Measurements from ENCODE around the gene HRCT1.

Gene HRCT1

GRCh38 chr9:35905912-35906679, at the start of gene HRCT1:
TSS of gene HRCT1 (plus strand) at chr9:35906202. CDS start at chr9:35906288, 86 bp downstream.
- Histone ChIP-seq H3K27me3 (ENCODE audit: low read length) (no peaks in the 10 kb centered on the region), H3K4me3 (ENCODE audit: insufficient read depth, low read length, poor library complexity, severe bottlenecking) (no peak within 1 kb of the TSS), H3K9me3 (ENCODE audit: insufficient read depth, low read length) (no peaks in the 10 kb centered on the region), H3F3A (ENCODE audit: insufficient read depth) (no peaks in the 10 kb centered on the region), H3K4me2 (ENCODE audit: low read depth, low read length, poor library complexity, severe bottlenecking) (no peak within 1 kb of the TSS), H3K36me3 (ENCODE audit: low read length) (no peaks in the 10 kb centered on the region), H4K20me1 (ENCODE audit: low read depth, low read length) (no peaks in the 10 kb centered on the region), H3K79me2 (ENCODE audit: insufficient read depth, low read length) (no peaks in the 10 kb centered on the region), H3K27ac (ENCODE audit: low read depth, low read length) (no peak within 1 kb of the TSS), H3K9me2 (replicated peaks; ENCODE audit: insufficient read depth, low read length) (no peaks in the 10 kb centered on the region), H3K9ac (ENCODE audit: low read length) (no peak within 1 kb of the TSS), H2AFZ (ENCODE audit: low read depth, low read length, severe bottlenecking) (no peak within 1 kb of the TSS)
- TF ChIP-seq EZH2phosphoT487 (conservative IDR thresholded peaks at IDR 0.05; ENCODE audit: low read length) (no peak), CTCF (IDR thresholded peaks at IDR 0.05; ENCODE audit: insufficient read depth, low read length, poor library complexity, severe bottlenecking) (no peak)

- H3K4me2 ChIP-seq (ENCODE audit: low read depth, low read length, poor library complexity, severe bottlenecking): no peak overlapping the region
- H3K79me2 ChIP-seq (ENCODE audit: insufficient read depth, low read length): no peaks in the 10 kb centered on the region
- no peaks in the 10 kb centered on the region for H4K20me1 ChIP-seq (ENCODE audit: low read depth, low read length)
- no peak overlapping the region for H2AFZ ChIP-seq (ENCODE audit: low read depth, low read length, severe bottlenecking)
- no peak for TF ChIP-seq EZH2phosphoT487 (conservative IDR thresholded peaks at IDR 0.05; ENCODE audit: low read length)
- TF ChIP-seq CTCF (IDR thresholded peaks at IDR 0.05; ENCODE audit: insufficient read depth, low read length, poor library complexity, severe bottlenecking): no peak
- H3K27me3 ChIP-seq (ENCODE audit: low read length): no peaks in the 10 kb centered on the region
- no peaks in the 10 kb centered on the region for H3K36me3 ChIP-seq (ENCODE audit: low read length)
- no peak overlapping the region for H3K9ac ChIP-seq (ENCODE audit: low read length)
- H3K9me2 ChIP-seq (replicated peaks; ENCODE audit: insufficient read depth, low read length): no peaks in the 10 kb centered on the region
- H3K9me3 ChIP-seq (ENCODE audit: insufficient read depth, low read length): no peaks in the 10 kb centered on the region
- H3K27ac ChIP-seq (ENCODE audit: low read depth, low read length): no peak overlapping the region
- H3K4me3 ChIP-seq (ENCODE audit: insufficient read depth, low read length, poor library complexity, severe bottlenecking): no peak overlapping the region
- H3F3A ChIP-seq (ENCODE audit: insufficient read depth): no peaks in the 10 kb centered on the region
These were observed 49.8 kb upstream of the HRCT1 start for GRCh38 chr9:35856206-35856605.

GRCh38 chr9:35856882-35857281, 49.1 kb upstream of the HRCT1 start:
- no peaks in the 10 kb centered on the region for H3K27me3 ChIP-seq (ENCODE audit: low read length)

More at GRCh38 chr9:35856882-35857281, 49.1 kb upstream of the HRCT1 start:
- Histone ChIP-seq H3F3A (ENCODE audit: insufficient read depth) (no peaks in the 10 kb centered on the region), H3K4me3 (ENCODE audit: insufficient read depth, low read length, poor library complexity, severe bottlenecking) (no peak overlapping the region), H3K79me2 (ENCODE audit: insufficient read depth, low read length) (no peaks in the 10 kb centered on the region), H3K9me3 (ENCODE audit: insufficient read depth, low read length) (no peaks in the 10 kb centered on the region), H4K20me1 (ENCODE audit: low read depth, low read length) (no peaks in the 10 kb centered on the region), H3K9me2 (replicated peaks; ENCODE audit: insufficient read depth, low read length) (no peaks in the 10 kb centered on the region), H3K27ac (ENCODE audit: low read depth, low read length) (no peak overlapping the region), H3K36me3 (ENCODE audit: low read length) (no peaks in the 10 kb centered on the region), H2AFZ (ENCODE audit: low read depth, low read length, severe bottlenecking) (no peak overlapping the region), H3K4me2 (ENCODE audit: low read depth, low read length, poor library complexity, severe bottlenecking) (no peak overlapping the region), H3K9ac (ENCODE audit: low read length) (no peak overlapping the region)
- TF ChIP-seq CTCF (IDR thresholded peaks at IDR 0.05; ENCODE audit: insufficient read depth, low read length, poor library complexity, severe bottlenecking) (no peak), EZH2phosphoT487 (conservative IDR thresholded peaks at IDR 0.05; ENCODE audit: low read length) (no peak)
